Stomach (tissue), 4 donors: ENCODE measurements around the gene DUOX2.

Source experiments
- POLR2A ChIP-seq, 4 donors: fragments of 450-650 bp; IDR thresholded peaks; one replicate each; pipeline ENCODE4 v1.6.1; 2016; ENCODE audit warnings: antibody characterized with exemption in 4 of 4, control low read depth in 2 of 4, mild to moderate bottlenecking in 1 of 4, moderate library complexity in 1 of 4
- TF ChIP-seq, protein P1 (sequence below), 7 experiments: fragments of 450-650 bp in 4 of 7; fragments of 200-600 bp in 3 of 7; sonication (generic) in 3 of 7; IDR thresholded peaks; one replicate each; pipeline ENCODE4 v1.5.1; 2016 to 2019; ENCODE audit warnings: antibody characterized with exemption in 7 of 7, control low read depth in 2 of 7, mild to moderate bottlenecking in 1 of 7

- TF ChIP-seq, protein P1, sequence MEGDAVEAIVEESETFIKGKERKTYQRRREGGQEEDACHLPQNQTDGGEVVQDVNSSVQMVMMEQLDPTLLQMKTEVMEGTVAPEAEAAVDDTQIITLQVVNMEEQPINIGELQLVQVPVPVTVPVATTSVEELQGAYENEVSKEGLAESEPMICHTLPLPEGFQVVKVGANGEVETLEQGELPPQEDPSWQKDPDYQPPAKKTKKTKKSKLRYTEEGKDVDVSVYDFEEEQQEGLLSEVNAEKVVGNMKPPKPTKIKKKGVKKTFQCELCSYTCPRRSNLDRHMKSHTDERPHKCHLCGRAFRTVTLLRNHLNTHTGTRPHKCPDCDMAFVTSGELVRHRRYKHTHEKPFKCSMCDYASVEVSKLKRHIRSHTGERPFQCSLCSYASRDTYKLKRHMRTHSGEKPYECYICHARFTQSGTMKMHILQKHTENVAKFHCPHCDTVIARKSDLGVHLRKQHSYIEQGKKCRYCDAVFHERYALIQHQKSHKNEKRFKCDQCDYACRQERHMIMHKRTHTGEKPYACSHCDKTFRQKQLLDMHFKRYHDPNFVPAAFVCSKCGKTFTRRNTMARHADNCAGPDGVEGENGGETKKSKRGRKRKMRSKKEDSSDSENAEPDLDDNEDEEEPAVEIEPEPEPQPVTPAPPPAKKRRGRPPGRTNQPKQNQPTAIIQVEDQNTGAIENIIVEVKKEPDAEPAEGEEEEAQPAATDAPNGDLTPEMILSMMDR (IDR thresholded peaks at IDR 0.05): peak in 1 of 7 experiments; percentile 18
- TF ChIP-seq POLR2A (IDR thresholded peaks at IDR 0.05): no peak
These were observed 21.0 kb upstream of the DUOX2 start for GRCh38 chr15:45134682-45135604.
